NB4 (cell line): Measurements from ENCODE around the gene DUS4L.

Experiments used
- MAX ChIP-seq: IDR thresholded peaks from 2 replicates; pipeline ENCODE4 v1.6.1; 2011; ENCODE audit warnings: low read depth, low read length
- MYC ChIP-seq: IDR thresholded peaks from 2 replicates; pipeline ENCODE4 v1.6.1; 2011; ENCODE audit warnings: low read depth, low read length
- POLR2A ChIP-seq: IDR thresholded peaks from 2 replicates; pipeline ENCODE4 v1.6.1; 2011; ENCODE audit warnings: mild to moderate bottlenecking; ENCODE audit not compliant: insufficient read length; ENCODE audit errors: extremely low read depth
- TF ChIP-seq, protein P1 (sequence below): IDR thresholded peaks from one replicate; pipeline ENCODE4 v1.5.1; 2012; ENCODE audit warnings: low read depth, low read length

- TF ChIP-seq, protein P1, sequence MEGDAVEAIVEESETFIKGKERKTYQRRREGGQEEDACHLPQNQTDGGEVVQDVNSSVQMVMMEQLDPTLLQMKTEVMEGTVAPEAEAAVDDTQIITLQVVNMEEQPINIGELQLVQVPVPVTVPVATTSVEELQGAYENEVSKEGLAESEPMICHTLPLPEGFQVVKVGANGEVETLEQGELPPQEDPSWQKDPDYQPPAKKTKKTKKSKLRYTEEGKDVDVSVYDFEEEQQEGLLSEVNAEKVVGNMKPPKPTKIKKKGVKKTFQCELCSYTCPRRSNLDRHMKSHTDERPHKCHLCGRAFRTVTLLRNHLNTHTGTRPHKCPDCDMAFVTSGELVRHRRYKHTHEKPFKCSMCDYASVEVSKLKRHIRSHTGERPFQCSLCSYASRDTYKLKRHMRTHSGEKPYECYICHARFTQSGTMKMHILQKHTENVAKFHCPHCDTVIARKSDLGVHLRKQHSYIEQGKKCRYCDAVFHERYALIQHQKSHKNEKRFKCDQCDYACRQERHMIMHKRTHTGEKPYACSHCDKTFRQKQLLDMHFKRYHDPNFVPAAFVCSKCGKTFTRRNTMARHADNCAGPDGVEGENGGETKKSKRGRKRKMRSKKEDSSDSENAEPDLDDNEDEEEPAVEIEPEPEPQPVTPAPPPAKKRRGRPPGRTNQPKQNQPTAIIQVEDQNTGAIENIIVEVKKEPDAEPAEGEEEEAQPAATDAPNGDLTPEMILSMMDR: no peak
- TF ChIP-seq POLR2A (no peak), MYC (no peak), MAX (no peak)
These were observed 17.7 kb downstream of the DUS4L start for GRCh38 chr7:107581387-107582013.
